HL-60/S4 treated with retinoic acid at 250 ng/mL for 4 days and 3 days (cell line): ENCODE results near the gene FAM83D.

Experiments used
- in situ Hi-C: fragments of 300-500 bp; cut with MboI; formaldehyde crosslinking; loops from 2 replicates; pipeline ENCODE4 v1.7.0; 2022; ENCODE audit warnings: low sequenced_read_pairs

Gene FAM83D

GRCh38 chr20:38926142-38926933 lies at the start of gene FAM83D:
FAM83D (plus strand) TSS chr20:38926417; CDS start chr20:38926443, 26 bp downstream.
- in situ Hi-C loops = no loop called here

- in situ Hi-C loops = no loop called here
These were observed 48.7 kb upstream of the FAM83D start for GRCh38 chr20:38877483-38877882.

- in situ Hi-C loops = no loop called here
These were observed 47.4 kb upstream of the FAM83D start for GRCh38 chr20:38878866-38879265.

GRCh38 chr20:38880952-38881735 lies 45.1 kb upstream of the FAM83D start:
- in situ Hi-C loops = no loop called here

- in situ Hi-C loops = no loop called here
These were observed 44.3 kb upstream of the FAM83D start for GRCh38 chr20:38881806-38882440.

GRCh38 chr20:38882600-38882999 lies 43.6 kb upstream of the FAM83D start:
- in situ Hi-C loops = no loop called here

- in situ Hi-C loops = no loop called here
These were observed 42.9 kb upstream of the FAM83D start for GRCh38 chr20:38883081-38883980.

- in situ Hi-C loops = no loop called here
These were observed 42.1 kb upstream of the FAM83D start for GRCh38 chr20:38883981-38884733.

GRCh38 chr20:38885357-38885756 lies 40.9 kb upstream of the FAM83D start:
- in situ Hi-C loops = no loop called here

- in situ Hi-C loops = no loop called here
These were observed 38.0 kb upstream of the FAM83D start for GRCh38 chr20:38888059-38888831.

- in situ Hi-C loops = no loop called here
These were observed 37.2 kb upstream of the FAM83D start for GRCh38 chr20:38889050-38889449.

- in situ Hi-C loops = no loop called here
These were observed 36.3 kb upstream of the FAM83D start for GRCh38 chr20:38889792-38890496.

GRCh38 chr20:38890497-38890818 lies 35.8 kb upstream of the FAM83D start:
- in situ Hi-C loops = no loop called here

- in situ Hi-C loops = no loop called here
These were observed 33.9 kb upstream of the FAM83D start for GRCh38 chr20:38892091-38892981.

GRCh38 chr20:38893056-38893564 lies 33.1 kb upstream of the FAM83D start:
- in situ Hi-C loops = no loop called here

GRCh38 chr20:38893565-38894090 lies 32.6 kb upstream of the FAM83D start:
- in situ Hi-C loops = no loop called here
